Measurements from ENCODE around the gene NR3C1.

NR3C1 gene

DNA sequence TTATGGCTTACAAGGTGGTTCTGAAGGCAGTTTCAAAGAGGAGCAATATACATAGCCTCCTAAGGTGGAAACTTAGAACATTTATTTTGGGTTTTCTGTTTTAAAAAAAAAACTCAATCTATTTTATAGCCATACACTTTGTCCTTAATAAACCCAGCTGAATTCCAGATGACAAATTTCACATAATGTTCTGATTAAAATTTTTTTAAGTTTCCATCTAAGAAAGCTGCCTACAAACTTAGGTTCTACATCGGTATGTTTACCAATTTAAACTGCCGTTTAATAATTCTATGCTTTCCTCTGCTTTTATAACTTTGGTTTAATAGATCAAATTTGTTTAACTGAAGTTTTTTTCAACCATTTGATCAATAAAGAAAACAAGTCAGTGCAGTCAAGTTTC is 12.5 kb downstream of the NR3C1 start:
- H3K4me3 ChIP-seq (ENCODE audit: severe bottlenecking): no peak overlapping the region
- DNase-seq (ENCODE audit: low spot score): no peak
- H3K4me1 ChIP-seq (ENCODE audit: insufficient read depth, poor library complexity, severe bottlenecking): peaks cover 32% of the 10 kb centered on the region
- no peaks in the 10 kb centered on the region for H3K27me3 ChIP-seq (ENCODE audit: insufficient read depth, poor library complexity, severe bottlenecking)
- peaks cover 61% of the 10 kb centered on the region for H3K36me3 ChIP-seq (ENCODE audit: low read depth)
- no peak for ATAC-seq (ENCODE audit: low read depth)
- H3K9me3 ChIP-seq (ENCODE audit: severe bottlenecking): no peaks in the 10 kb centered on the region
- H3K27ac ChIP-seq (ENCODE audit: poor library complexity, severe bottlenecking): no peak overlapping the region
- TF ChIP-seq, protein P1, sequence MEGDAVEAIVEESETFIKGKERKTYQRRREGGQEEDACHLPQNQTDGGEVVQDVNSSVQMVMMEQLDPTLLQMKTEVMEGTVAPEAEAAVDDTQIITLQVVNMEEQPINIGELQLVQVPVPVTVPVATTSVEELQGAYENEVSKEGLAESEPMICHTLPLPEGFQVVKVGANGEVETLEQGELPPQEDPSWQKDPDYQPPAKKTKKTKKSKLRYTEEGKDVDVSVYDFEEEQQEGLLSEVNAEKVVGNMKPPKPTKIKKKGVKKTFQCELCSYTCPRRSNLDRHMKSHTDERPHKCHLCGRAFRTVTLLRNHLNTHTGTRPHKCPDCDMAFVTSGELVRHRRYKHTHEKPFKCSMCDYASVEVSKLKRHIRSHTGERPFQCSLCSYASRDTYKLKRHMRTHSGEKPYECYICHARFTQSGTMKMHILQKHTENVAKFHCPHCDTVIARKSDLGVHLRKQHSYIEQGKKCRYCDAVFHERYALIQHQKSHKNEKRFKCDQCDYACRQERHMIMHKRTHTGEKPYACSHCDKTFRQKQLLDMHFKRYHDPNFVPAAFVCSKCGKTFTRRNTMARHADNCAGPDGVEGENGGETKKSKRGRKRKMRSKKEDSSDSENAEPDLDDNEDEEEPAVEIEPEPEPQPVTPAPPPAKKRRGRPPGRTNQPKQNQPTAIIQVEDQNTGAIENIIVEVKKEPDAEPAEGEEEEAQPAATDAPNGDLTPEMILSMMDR (IDR thresholded peaks at IDR 0.05; ENCODE audit: poor library complexity, severe bottlenecking): no peak

DNA sequence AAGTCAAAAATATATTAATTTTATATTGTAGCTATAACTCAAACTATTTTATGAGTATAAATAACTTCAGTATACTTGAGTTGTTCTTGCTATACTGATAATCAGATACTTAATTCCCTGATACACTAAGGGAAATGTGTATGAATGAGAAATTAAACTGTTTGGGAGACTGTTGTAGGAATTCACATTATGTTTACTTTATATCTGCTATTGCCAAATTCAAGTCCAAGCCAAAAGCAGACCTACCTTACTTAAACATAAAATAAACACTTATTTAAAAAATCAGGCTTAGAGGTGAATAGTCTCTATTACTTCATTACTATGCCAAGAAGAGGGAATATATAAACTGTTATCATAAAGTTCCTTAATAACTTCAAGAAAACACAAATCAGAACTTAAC is 13.2 kb downstream of the NR3C1 start:
- peaks cover 3% of the 10 kb centered on the region for H3K9me3 ChIP-seq (ENCODE audit: severe bottlenecking)
- DNase-seq (ENCODE audit: low spot score) (no peak), ATAC-seq (ENCODE audit: low read depth) (no peak)
- H3K27me3 ChIP-seq (ENCODE audit: insufficient read depth, poor library complexity, severe bottlenecking): no peaks in the 10 kb centered on the region
- H3K36me3 ChIP-seq (ENCODE audit: low read depth): peaks cover 61% of the 10 kb centered on the region
- peaks cover 25% of the 10 kb centered on the region for H3K4me1 ChIP-seq (ENCODE audit: insufficient read depth, poor library complexity, severe bottlenecking)
- H3K27ac ChIP-seq (ENCODE audit: poor library complexity, severe bottlenecking): no peak overlapping the region
- TF ChIP-seq, protein P1 (IDR thresholded peaks at IDR 0.05; ENCODE audit: poor library complexity, severe bottlenecking): no peak
- H3K4me3 ChIP-seq (ENCODE audit: severe bottlenecking): no peak overlapping the region

DNA sequence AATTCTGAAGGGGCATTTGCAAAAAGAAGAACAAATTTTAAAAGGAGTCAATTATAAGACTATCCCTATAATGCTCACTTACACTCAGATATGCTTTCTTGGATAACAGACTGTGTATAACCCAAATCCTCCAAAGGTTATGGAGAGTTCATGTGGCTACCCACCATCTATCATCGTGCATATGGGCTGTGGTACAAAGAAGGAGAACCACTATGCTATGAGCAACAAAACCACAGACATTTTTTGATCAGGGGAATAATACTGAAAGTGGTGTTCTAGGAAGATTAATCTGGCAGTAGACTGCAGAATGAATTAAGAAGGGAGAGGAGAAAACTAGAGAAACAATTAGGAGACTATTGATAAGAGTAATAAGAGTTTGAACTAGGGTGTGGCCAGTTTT is 16.8 kb downstream of the NR3C1 start:
- no peaks in the 10 kb centered on the region for H3K27me3 ChIP-seq (ENCODE audit: insufficient read depth, poor library complexity, severe bottlenecking)
- TF ChIP-seq, protein P1 (IDR thresholded peaks at IDR 0.05; ENCODE audit: poor library complexity, severe bottlenecking): no peak
- H3K9me3 ChIP-seq (ENCODE audit: severe bottlenecking): peaks cover 10% of the 10 kb centered on the region
- H3K4me3 ChIP-seq (ENCODE audit: severe bottlenecking): no peak overlapping the region
- no peak overlapping the region for H3K27ac ChIP-seq (ENCODE audit: poor library complexity, severe bottlenecking)
- ATAC-seq (ENCODE audit: low read depth) (no peak), DNase-seq (ENCODE audit: low spot score) (no peak)
- H3K4me1 ChIP-seq (ENCODE audit: insufficient read depth, poor library complexity, severe bottlenecking): peaks cover 3% of the 10 kb centered on the region
- peaks cover 64% of the 10 kb centered on the region for H3K36me3 ChIP-seq (ENCODE audit: low read depth)

DNA sequence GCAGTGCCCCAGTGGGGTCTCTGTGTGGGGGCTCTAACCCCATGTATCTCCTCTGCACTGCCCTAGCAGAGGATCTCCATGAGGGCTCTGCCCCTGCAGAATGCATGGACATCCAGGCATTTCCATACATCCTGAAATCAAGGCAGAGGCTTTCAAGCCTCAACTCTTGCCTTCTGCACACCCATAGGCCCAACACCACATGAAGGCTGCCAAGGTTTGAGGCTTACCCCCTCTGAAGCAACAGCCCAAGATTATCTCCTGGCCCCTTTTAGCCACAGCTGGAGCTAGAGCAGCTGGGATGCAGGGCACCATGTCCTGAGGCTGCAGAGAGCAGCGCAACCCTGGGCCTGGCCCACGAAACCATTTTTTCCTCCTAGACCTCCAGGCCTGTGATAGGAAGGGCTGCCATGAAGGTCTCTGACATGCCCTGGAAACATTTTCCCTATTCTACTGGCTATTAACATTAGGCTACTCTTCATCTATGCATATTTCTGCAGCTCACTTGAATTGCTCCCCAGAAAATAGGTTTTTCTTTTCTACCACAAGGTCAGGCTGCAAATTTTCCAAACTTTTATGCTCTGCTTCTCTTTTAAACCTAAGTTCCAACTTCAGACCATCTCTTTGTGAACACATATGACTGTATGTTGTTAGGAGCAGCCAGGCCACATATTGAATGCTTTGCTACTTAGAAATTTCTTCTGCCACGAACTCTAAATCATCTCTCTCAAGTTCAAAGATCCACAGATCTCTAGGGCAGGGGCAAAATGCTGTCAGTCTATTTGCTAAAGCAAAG is 18.4 kb downstream of the NR3C1 start:
- no peaks in the 10 kb centered on the region for H3K27me3 ChIP-seq (ENCODE audit: insufficient read depth, poor library complexity, severe bottlenecking)
- H3K4me3 ChIP-seq (ENCODE audit: severe bottlenecking): no peak overlapping the region
- H3K9me3 ChIP-seq (ENCODE audit: severe bottlenecking): peaks cover 10% of the 10 kb centered on the region
- no peak overlapping the region for H3K27ac ChIP-seq (ENCODE audit: poor library complexity, severe bottlenecking)
- TF ChIP-seq, protein P1 (IDR thresholded peaks at IDR 0.05; ENCODE audit: poor library complexity, severe bottlenecking): no peak
- no peak for ATAC-seq (ENCODE audit: low read depth)
- no peaks in the 10 kb centered on the region for H3K4me1 ChIP-seq (ENCODE audit: insufficient read depth, poor library complexity, severe bottlenecking)
- peaks cover 51% of the 10 kb centered on the region for H3K36me3 ChIP-seq (ENCODE audit: low read depth)
- DNase-seq (ENCODE audit: low spot score): no peak

DNA sequence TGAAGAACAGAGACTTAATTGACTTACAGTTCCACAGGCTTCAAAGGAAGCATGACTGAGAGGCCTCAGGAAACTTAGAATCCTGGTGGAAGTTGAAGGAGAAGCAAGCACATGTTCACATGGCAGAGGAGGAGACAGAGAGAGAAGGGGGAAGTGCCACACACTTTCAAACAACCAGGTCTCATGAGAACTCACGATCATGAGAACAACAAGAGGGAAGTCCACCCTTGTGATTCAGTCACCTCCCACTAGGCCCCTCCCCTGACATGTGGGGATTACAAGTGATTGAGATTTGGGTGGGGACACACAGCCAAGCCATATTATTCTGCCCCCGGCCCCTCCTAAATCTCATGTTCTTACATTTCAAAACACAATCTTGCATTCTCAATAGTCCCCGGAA is 19.5 kb downstream of the NR3C1 start:
- no peak for DNase-seq (ENCODE audit: low spot score)
- H3K36me3 ChIP-seq (ENCODE audit: low read depth): peaks cover 44% of the 10 kb centered on the region
- TF ChIP-seq, protein P1 (IDR thresholded peaks at IDR 0.05; ENCODE audit: poor library complexity, severe bottlenecking): no peak

More for the DNA sequence above, 19.5 kb downstream of the NR3C1 start:
- no peaks in the 10 kb centered on the region for H3K4me1 ChIP-seq (ENCODE audit: insufficient read depth, poor library complexity, severe bottlenecking)
- no peak for ATAC-seq (ENCODE audit: low read depth)
- H3K27ac ChIP-seq (ENCODE audit: poor library complexity, severe bottlenecking): no peak overlapping the region
- peaks cover 10% of the 10 kb centered on the region for H3K9me3 ChIP-seq (ENCODE audit: severe bottlenecking)
- no peaks in the 10 kb centered on the region for H3K27me3 ChIP-seq (ENCODE audit: insufficient read depth, poor library complexity, severe bottlenecking)
- H3K4me3 ChIP-seq (ENCODE audit: severe bottlenecking): no peak overlapping the region
